HEK293 (cell line): Measurements from ENCODE around the gene RTP5.

Experiments used
- ZNF157 ChIP-seq: fragments of 450-650 bp; formaldehyde crosslinking; IDR thresholded peaks from 2 replicates; pipeline ENCODE4 v1.5.1; 2016; ENCODE audit warnings: missing biosample characterization, missing genetic modification characterization
- ZNF391 ChIP-seq: fragments of 450-650 bp; formaldehyde crosslinking; IDR thresholded peaks from 2 replicates; pipeline ENCODE4 v1.5.1; 2016; ENCODE audit warnings: low read depth, missing biosample characterization, missing genetic modification characterization, borderline replicate concordance
- ZNF747 ChIP-seq: fragments of 450-650 bp; formaldehyde crosslinking; IDR thresholded peaks from 2 replicates; pipeline ENCODE4 v1.5.1; 2016; ENCODE audit warnings: missing biosample characterization, missing genetic modification characterization
- TF ChIP-seq, protein P1 (sequence below): fragments of 450-650 bp; formaldehyde crosslinking; IDR thresholded peaks from 2 replicates; pipeline ENCODE4 v1.5.1; 2016; ENCODE audit warnings: missing biosample characterization, missing genetic modification characterization

DNA sequence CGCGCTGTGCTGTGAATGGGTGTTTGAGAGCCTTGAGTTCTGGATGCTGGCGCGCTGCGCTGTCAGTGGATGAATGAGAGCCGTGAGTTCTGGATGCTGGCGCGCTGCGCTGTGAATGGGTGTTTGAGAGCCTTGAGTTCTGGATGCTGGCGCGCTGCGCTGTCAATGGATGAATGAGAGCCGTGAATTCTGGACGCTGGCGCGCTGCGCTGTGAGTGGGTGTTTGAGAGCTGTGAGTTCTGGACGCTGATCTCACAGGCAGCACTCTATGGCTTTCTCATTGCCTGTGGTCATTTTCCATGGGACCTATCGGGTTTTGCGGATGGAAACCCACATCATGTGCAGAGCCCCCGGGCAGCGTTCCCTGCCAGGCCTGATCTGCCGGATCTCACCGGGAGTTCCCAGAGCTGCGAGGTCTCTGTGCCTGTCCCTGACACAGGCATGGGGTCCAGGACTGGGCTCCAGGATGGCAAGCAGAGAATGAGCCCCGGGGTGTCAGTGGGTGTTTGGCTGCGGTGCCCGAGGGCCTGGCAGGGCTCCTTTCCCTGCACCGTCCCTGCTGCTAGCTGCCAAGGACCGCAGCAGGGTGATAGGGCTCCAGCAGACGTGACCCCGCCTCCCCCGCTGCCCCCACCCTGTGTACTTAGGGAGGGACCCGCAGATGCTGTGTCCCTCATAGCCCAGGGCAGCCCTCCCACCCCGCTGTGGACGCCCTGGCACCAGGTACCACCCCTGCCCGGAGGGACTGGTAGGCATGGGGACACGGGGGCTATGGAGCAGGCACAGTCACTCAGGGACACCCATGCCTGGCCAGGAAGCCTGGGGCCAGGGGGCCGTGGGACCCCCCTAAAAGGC is 20.5 kb upstream of the RTP5 start:
- no peak for TF ChIP-seq ZNF747 (tag by site-specific recombination)
- no peak for TF ChIP-seq ZNF157 (tag by site-specific recombination)
- no peak for TF ChIP-seq ZNF391 (tag by site-specific recombination)
- TF ChIP-seq, protein P1, sequence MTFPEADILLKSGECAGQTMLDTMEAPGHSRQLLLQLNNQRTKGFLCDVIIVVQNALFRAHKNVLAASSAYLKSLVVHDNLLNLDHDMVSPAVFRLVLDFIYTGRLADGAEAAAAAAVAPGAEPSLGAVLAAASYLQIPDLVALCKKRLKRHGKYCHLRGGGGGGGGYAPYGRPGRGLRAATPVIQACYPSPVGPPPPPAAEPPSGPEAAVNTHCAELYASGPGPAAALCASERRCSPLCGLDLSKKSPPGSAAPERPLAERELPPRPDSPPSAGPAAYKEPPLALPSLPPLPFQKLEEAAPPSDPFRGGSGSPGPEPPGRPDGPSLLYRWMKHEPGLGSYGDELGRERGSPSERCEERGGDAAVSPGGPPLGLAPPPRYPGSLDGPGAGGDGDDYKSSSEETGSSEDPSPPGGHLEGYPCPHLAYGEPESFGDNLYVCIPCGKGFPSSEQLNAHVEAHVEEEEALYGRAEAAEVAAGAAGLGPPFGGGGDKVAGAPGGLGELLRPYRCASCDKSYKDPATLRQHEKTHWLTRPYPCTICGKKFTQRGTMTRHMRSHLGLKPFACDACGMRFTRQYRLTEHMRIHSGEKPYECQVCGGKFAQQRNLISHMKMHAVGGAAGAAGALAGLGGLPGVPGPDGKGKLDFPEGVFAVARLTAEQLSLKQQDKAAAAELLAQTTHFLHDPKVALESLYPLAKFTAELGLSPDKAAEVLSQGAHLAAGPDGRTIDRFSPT (tag by site-specific recombination): no peak
